ENCODE results near the gene DSP.

The DSP gene

GRCh38 chr6:7518877-7519276 is 22.6 kb upstream of the DSP start:
- H3K27ac Mint-ChIP-seq, result no peak overlapping the region
- DNase-seq (no peak), ATAC-seq (replicated peaks) (no peak)
- H3K4me1 Mint-ChIP-seq (ENCODE audit: low read depth in 2 of 2), result no peaks in the 10 kb centered on the region
- no peak overlapping the region for H3K4me3 Mint-ChIP-seq
- no peaks in the 10 kb centered on the region for H3K9me3 Mint-ChIP-seq
- no peaks in the 10 kb centered on the region for H3K36me3 Mint-ChIP-seq (ENCODE audit: insufficient read depth)
- peaks cover 37 to 45% of the 10 kb centered on the region in 2 donors for H3K27me3 Mint-ChIP-seq

GRCh38 chr6:7522873-7523272 is 18.6 kb upstream of the DSP start:
- Mint-ChIP-seq H3K9me3 (no peaks in the 10 kb centered on the region), H3K4me3 (no peak overlapping the region), H3K27ac (no peak overlapping the region), H3K4me1 (ENCODE audit: low read depth in 2 of 2) (no peaks in the 10 kb centered on the region), H3K27me3 (peaks cover 69 to 85% of the 10 kb centered on the region in 2 donors), H3K36me3 (ENCODE audit: insufficient read depth) (no peaks in the 10 kb centered on the region)
- DNase-seq (no peak), ATAC-seq (replicated peaks) (no peak)

GRCh38 chr6:7523922-7524321 is 17.5 kb upstream of the DSP start:
- peaks cover 75 to 96% of the 10 kb centered on the region in 2 donors for H3K27me3 Mint-ChIP-seq
- no peak for DNase-seq
- H3K36me3 Mint-ChIP-seq (ENCODE audit: insufficient read depth), result no peaks in the 10 kb centered on the region
- H3K4me1 Mint-ChIP-seq (ENCODE audit: low read depth in 2 of 2), result no peaks in the 10 kb centered on the region
- no peak overlapping the region for H3K27ac Mint-ChIP-seq
- no peaks in the 10 kb centered on the region for H3K9me3 Mint-ChIP-seq
- no peak for ATAC-seq (replicated peaks)
- no peak overlapping the region for H3K4me3 Mint-ChIP-seq

- Mint-ChIP-seq H3K4me3 (no peak overlapping the region), H3K4me1 (ENCODE audit: low read depth in 2 of 2) (no peaks in the 10 kb centered on the region), H3K27ac (no peak overlapping the region), H3K9me3 (no peaks in the 10 kb centered on the region), H3K27me3 (peaks cover 69 to 87% of the 10 kb centered on the region in 2 donors), H3K36me3 (ENCODE audit: insufficient read depth) (no peaks in the 10 kb centered on the region)
- ATAC-seq (replicated peaks), result no peak
- no peak for DNase-seq
Observed at GRCh38 chr6:7526755-7527154, 14.7 kb upstream of the DSP start.

- peaks cover 59 to 69% of the 10 kb centered on the region in 2 donors for H3K27me3 Mint-ChIP-seq
Observed at GRCh38 chr6:7528565-7528964, 12.9 kb upstream of the DSP start.

GRCh38 chr6:7529141-7529540 is 12.3 kb upstream of the DSP start:
- no peak for ATAC-seq (replicated peaks)
- Mint-ChIP-seq H3K27ac (no peak overlapping the region), H3K4me1 (ENCODE audit: low read depth in 2 of 2) (no peaks in the 10 kb centered on the region), H3K27me3 (peaks cover 59 to 63% of the 10 kb centered on the region in 2 donors), H3K9me3 (no peaks in the 10 kb centered on the region), H3K4me3 (no peak overlapping the region), H3K36me3 (ENCODE audit: insufficient read depth) (no peaks in the 10 kb centered on the region)
- no peak for DNase-seq

More at GRCh38 chr6:7528565-7528964, 12.9 kb upstream of the DSP start:
- DNase-seq, result no peak
- Mint-ChIP-seq H3K27ac (no peak overlapping the region), H3K36me3 (ENCODE audit: insufficient read depth) (no peaks in the 10 kb centered on the region), H3K4me3 (no peak overlapping the region), H3K9me3 (no peaks in the 10 kb centered on the region), H3K4me1 (ENCODE audit: low read depth in 2 of 2) (no peaks in the 10 kb centered on the region)
- ATAC-seq (replicated peaks), result no peak

GRCh38 chr6:7532232-7532631 is 9.2 kb upstream of the DSP start:
- Mint-ChIP-seq H3K4me3 (no peak overlapping the region), H3K4me1 (ENCODE audit: low read depth in 2 of 2) (no peaks in the 10 kb centered on the region), H3K9me3 (no peaks in the 10 kb centered on the region), H3K27me3 (peaks cover 54% of the 10 kb centered on the region in 2 donors), H3K27ac (no peak overlapping the region), H3K36me3 (ENCODE audit: insufficient read depth) (no peaks in the 10 kb centered on the region)
- ATAC-seq (replicated peaks), result no peak
- no peak for DNase-seq

GRCh38 chr6:7532821-7533220 is 8.7 kb upstream of the DSP start:
- H3K27me3 Mint-ChIP-seq, result peaks cover 52 to 54% of the 10 kb centered on the region in 2 donors
- ATAC-seq (replicated peaks) (no peak), DNase-seq (no peak)
- no peaks in the 10 kb centered on the region for H3K9me3 Mint-ChIP-seq
- no peak overlapping the region for H3K27ac Mint-ChIP-seq
- H3K36me3 Mint-ChIP-seq (ENCODE audit: insufficient read depth), result peaks cover 3% of the 10 kb centered on the region
- no peak overlapping the region for H3K4me3 Mint-ChIP-seq
- no peaks in the 10 kb centered on the region for H3K4me1 Mint-ChIP-seq (ENCODE audit: low read depth in 2 of 2)

- Mint-ChIP-seq H3K4me3 (no peak overlapping the region), H3K4me1 (ENCODE audit: low read depth in 2 of 2) (no peaks in the 10 kb centered on the region), H3K27ac (no peak overlapping the region), H3K27me3 (peaks cover 50 to 54% of the 10 kb centered on the region in 2 donors), H3K36me3 (ENCODE audit: insufficient read depth) (peaks cover 3% of the 10 kb centered on the region), H3K9me3 (no peaks in the 10 kb centered on the region)
- ATAC-seq (replicated peaks) (no peak), DNase-seq (no peak)
Observed at GRCh38 chr6:7534192-7534591, 7.3 kb upstream of the DSP start.

- ATAC-seq (replicated peaks) (no peak), DNase-seq (no peak)
- Mint-ChIP-seq H3K9me3 (no peaks in the 10 kb centered on the region), H3K27ac (no peak overlapping the region), H3K36me3 (ENCODE audit: insufficient read depth) (peaks cover 3% of the 10 kb centered on the region), H3K27me3 (peaks cover 49 to 55% of the 10 kb centered on the region in 2 donors), H3K4me3 (no peak overlapping the region), H3K4me1 (ENCODE audit: low read depth in 2 of 2) (no peaks in the 10 kb centered on the region)
Observed at GRCh38 chr6:7535498-7535897, 6.0 kb upstream of the DSP start.

- peaks cover 0 to 3% of the 10 kb centered on the region in 2 donors for H3K4me1 Mint-ChIP-seq (ENCODE audit: low read depth in 2 of 2)
- H3K27me3 Mint-ChIP-seq, result peaks cover 60 to 70% of the 10 kb centered on the region in 2 donors
- H3K36me3 Mint-ChIP-seq (ENCODE audit: insufficient read depth), result peaks cover 3% of the 10 kb centered on the region
- no peak overlapping the region for H3K4me3 Mint-ChIP-seq
- ATAC-seq (replicated peaks) (no peak), DNase-seq (no peak)
- H3K9me3 Mint-ChIP-seq, result no peaks in the 10 kb centered on the region
- H3K27ac Mint-ChIP-seq, result no peak overlapping the region
Observed at GRCh38 chr6:7537565-7538174, 3.8 kb upstream of the DSP start.

GRCh38 chr6:7538484-7538883 is 3.0 kb upstream of the DSP start:
- DNase-seq (no peak), ATAC-seq (replicated peaks) (no peak)
- Mint-ChIP-seq H3K4me1 (ENCODE audit: low read depth in 2 of 2) (peaks cover 0 to 3% of the 10 kb centered on the region in 2 donors), H3K27me3 (peaks cover 60 to 71% of the 10 kb centered on the region in 2 donors), H3K36me3 (ENCODE audit: insufficient read depth) (peaks cover 3% of the 10 kb centered on the region), H3K9me3 (no peaks in the 10 kb centered on the region), H3K27ac (no peak overlapping the region), H3K4me3 (no peak overlapping the region)

- ATAC-seq (replicated peaks) (no peak), DNase-seq (no peak)
- Mint-ChIP-seq H3K9me3 (no peaks in the 10 kb centered on the region), H3K36me3 (ENCODE audit: insufficient read depth) (peaks cover 3% of the 10 kb centered on the region), H3K27me3 (peaks cover 74 to 87% of the 10 kb centered on the region in 2 donors), H3K4me3 (peak overlapping the region; percentile 64 to 68), H3K27ac (no peak overlapping the region), H3K4me1 (ENCODE audit: low read depth in 2 of 2) (peaks cover 0 to 3% of the 10 kb centered on the region in 2 donors)
Observed at GRCh38 chr6:7540595-7540994, 876 bp upstream of the DSP start.

GRCh38 chr6:7542065-7542873 is 798 bp downstream of the DSP start:
- Mint-ChIP-seq H3K27me3 (peaks cover 70 to 86% of the 10 kb centered on the region in 2 donors), H3K4me3 (peak overlapping the region; percentile 69 to 74), H3K36me3 (ENCODE audit: insufficient read depth) (peaks cover 3% of the 10 kb centered on the region), H3K4me1 (ENCODE audit: low read depth in 2 of 2) (peaks cover 0 to 3% of the 10 kb centered on the region in 2 donors), H3K27ac (no peak overlapping the region), H3K9me3 (no peaks in the 10 kb centered on the region)
- DNase-seq (peak in 1 of 3 experiments; percentile 1), ATAC-seq (replicated peaks) (no peak)
